Femur (tissue), 1 donor: ENCODE results near the gene CKMT2.

ENCODE experiments used
- DNase-seq: peaks from one replicate; pipeline ENCODE4 v3.0.0-alpha.2; 2017

The CKMT2 gene

GRCh38 chr5:81219389-81219788 lies 13.7 kb upstream of the CKMT2 start:
- no peak for DNase-seq

GRCh38 chr5:81222285-81222684 lies 10.8 kb upstream of the CKMT2 start:
- DNase-seq = no peak

GRCh38 chr5:81225463-81225862 lies 7.7 kb upstream of the CKMT2 start:
- DNase-seq = no peak

- DNase-seq = no peak
These were observed 6.8 kb upstream of the CKMT2 start for GRCh38 chr5:81226286-81226685.

- no peak for DNase-seq
These were observed 6.2 kb upstream of the CKMT2 start for GRCh38 chr5:81226949-81227348.

- no peak for DNase-seq
These were observed 5.0 kb upstream of the CKMT2 start for GRCh38 chr5:81228084-81228483.

GRCh38 chr5:81230416-81230815 lies 2.7 kb upstream of the CKMT2 start:
- DNase-seq = no peak

- DNase-seq = peak; percentile 68
These were observed 550 bp upstream of the CKMT2 start for GRCh38 chr5:81232464-81233079.

GRCh38 chr5:81234299-81234698 lies 1.2 kb downstream of the CKMT2 start:
- no peak for DNase-seq

- no peak for DNase-seq
These were observed 1.7 kb downstream of the CKMT2 start for GRCh38 chr5:81234801-81235200.

GRCh38 chr5:81235287-81236072 lies 2.4 kb downstream of the CKMT2 start:
- no peak for DNase-seq

GRCh38 chr5:81238460-81238859 lies 5.3 kb downstream of the CKMT2 start:
- no peak for DNase-seq

GRCh38 chr5:81239613-81240012 lies 6.5 kb downstream of the CKMT2 start:
- no peak for DNase-seq

- no peak for DNase-seq
These were observed 7.9 kb downstream of the CKMT2 start for GRCh38 chr5:81241001-81241400.

GRCh38 chr5:81241961-81242648 lies 9.0 kb downstream of the CKMT2 start:
- no peak for DNase-seq

- DNase-seq = no peak
These were observed 9.8 kb downstream of the CKMT2 start for GRCh38 chr5:81242906-81243436.

- no peak for DNase-seq
These were observed 11.3 kb downstream of the CKMT2 start for GRCh38 chr5:81244451-81244850.

- DNase-seq = no peak
These were observed 12.7 kb downstream of the CKMT2 start for GRCh38 chr5:81245871-81246235.

GRCh38 chr5:81246697-81247096 lies 13.6 kb downstream of the CKMT2 start:
- DNase-seq = no peak

GRCh38 chr5:81247441-81247972 lies 14.4 kb downstream of the CKMT2 start:
- DNase-seq = no peak

GRCh38 chr5:81249240-81249639 lies 16.1 kb downstream of the CKMT2 start:
- DNase-seq = no peak

- no peak for DNase-seq
These were observed 16.9 kb downstream of the CKMT2 start for GRCh38 chr5:81250004-81250403.

- DNase-seq = no peak
These were observed 18.8 kb downstream of the CKMT2 start for GRCh38 chr5:81251922-81252321.

- DNase-seq = no peak
These were observed 19.8 kb downstream of the CKMT2 start for GRCh38 chr5:81252904-81253303.
